HEK293 (cell line): Measurements from ENCODE around the gene FBXO17.
"Not testable (repeated sequence)": the region's sequence is repeated elsewhere in the genome, so short reads cannot be mapped to it uniquely, and the experiment has no call there.

ENCODE experiments used
- CTCF ChIA-PET: fragments of 350-600 bp; formaldehyde crosslinking; extraction: SDS; loops from one replicate; lab custom pipeline; 2021; ENCODE audit warnings: antibody characterized with exemption; lab: Yijun Ruan, JAX
- POLR2A ChIA-PET: fragments of 300-600 bp; formaldehyde crosslinking; extraction: SDS; loops from one replicate; lab custom pipeline; 2020; ENCODE audit warnings: antibody characterized with exemption, inconsistent platforms; lab: Yijun Ruan, JAX
- H3K27ac ChIP-seq: fragments of 200-500 bp; sonication (Bioruptor generic); 2 replicates; pipeline ENCODE4 v1.5.1; 2014; ENCODE audit warnings: low read depth, low read length, control low read depth, inconsistent platforms; ENCODE audit errors: extremely low read depth
- H3K36me3 ChIP-seq, 2 experiments: fragments of 200-500 bp in 1 of 2; sonication (Bioruptor generic) in 1 of 2; 1 replicate in 1 of 2; 2 replicates in 1 of 2; pipeline ENCODE4 v1.5.1; 2014 to 2017; ENCODE audit warnings: inconsistent platforms in 2 of 2, low read length in 2 of 2; ENCODE audit not compliant: control insufficient read depth in 2 of 2, insufficient read depth in 1 of 2
- H3K4me1 ChIP-seq: fragments of 200-500 bp; sonication (Bioruptor generic); 2 replicates; pipeline ENCODE4 v1.5.1; 2014; ENCODE audit warnings: mild to moderate bottlenecking, low read length, inconsistent platforms; ENCODE audit not compliant: control insufficient read depth, insufficient read depth
- H3K4me3 ChIP-seq: 2 replicates; pipeline ENCODE4 v1.5.1; 2011; ENCODE audit warnings: low read depth, mild to moderate bottlenecking, control low read depth, low read length, moderate library complexity
- H3K9me3 ChIP-seq: fragments of 200-500 bp; sonication (Bioruptor generic); 2 replicates; pipeline ENCODE4 v1.5.1; 2014; ENCODE audit warnings: low read depth, low read length, inconsistent platforms; ENCODE audit not compliant: control insufficient read depth, insufficient read depth
- ZBTB17 ChIP-seq: fragments of 450-650 bp; formaldehyde crosslinking; IDR thresholded peaks from 2 replicates; pipeline ENCODE4 v1.5.1; 2016; ENCODE audit warnings: missing biosample characterization, missing genetic modification characterization
- ZBTB48 ChIP-seq: fragments of 450-650 bp; formaldehyde crosslinking; IDR thresholded peaks from 2 replicates; pipeline ENCODE4 v1.5.1; 2016; ENCODE audit warnings: missing biosample characterization, missing genetic modification characterization
- ZFHX2 ChIP-seq: fragments of 450-650 bp; formaldehyde crosslinking; conservative IDR thresholded peaks from 2 replicates; pipeline ENCODE4 v1.5.1; 2016; ENCODE audit warnings: missing biosample characterization, missing genetic modification characterization
- ZFP69B ChIP-seq: fragments of 450-650 bp; formaldehyde crosslinking; IDR thresholded peaks from 2 replicates; pipeline ENCODE4 v1.5.1; 2016; ENCODE audit warnings: missing biosample characterization, missing genetic modification characterization
- ZNF133 ChIP-seq: fragments of 450-650 bp; formaldehyde crosslinking; IDR thresholded peaks from 2 replicates; pipeline ENCODE4 v1.5.1; 2016; ENCODE audit warnings: missing biosample characterization, missing genetic modification characterization
- ZNF155 ChIP-seq: fragments of 450-650 bp; formaldehyde crosslinking; IDR thresholded peaks from 2 replicates; pipeline ENCODE4 v1.5.1; 2016; ENCODE audit warnings: missing biosample characterization, missing genetic modification characterization
- ZNF184 ChIP-seq: fragments of 450-650 bp; IDR thresholded peaks from 2 replicates; pipeline ENCODE4 v1.5.1; 2018; ENCODE audit warnings: missing biosample characterization, mild to moderate bottlenecking, missing genetic modification characterization
- ZNF211 ChIP-seq: fragments of 450-650 bp; formaldehyde crosslinking; IDR thresholded peaks from 2 replicates; pipeline ENCODE4 v1.5.1; 2016; ENCODE audit warnings: low read depth, missing biosample characterization, missing genetic modification characterization
- ZNF350 ChIP-seq: fragments of 450-650 bp; formaldehyde crosslinking; IDR thresholded peaks from 2 replicates; pipeline ENCODE4 v1.5.0; 2017; ENCODE audit warnings: missing biosample characterization, mild to moderate bottlenecking, missing genetic modification characterization
- ZNF585B ChIP-seq: fragments of 450-650 bp; formaldehyde crosslinking; IDR thresholded peaks from 2 replicates; pipeline ENCODE4 v1.5.1; 2016; ENCODE audit warnings: missing biosample characterization, missing genetic modification characterization
- ZNF629 ChIP-seq: fragments of 450-650 bp; formaldehyde crosslinking; IDR thresholded peaks from 2 replicates; pipeline ENCODE4 v1.5.1; 2017; ENCODE audit warnings: missing biosample characterization, missing genetic modification characterization
- ZNF701 ChIP-seq: fragments of 450-650 bp; formaldehyde crosslinking; IDR thresholded peaks from 2 replicates; pipeline ENCODE4 v1.5.1; 2016; ENCODE audit warnings: missing biosample characterization, missing genetic modification characterization
- TF ChIP-seq, protein P1 (sequence below): fragments of 450-650 bp; formaldehyde crosslinking; IDR thresholded peaks from 2 replicates; pipeline ENCODE4 v1.5.1; 2016; ENCODE audit warnings: missing biosample characterization, missing genetic modification characterization
- TF ChIP-seq, protein P2 (sequence below): fragments of 450-650 bp; formaldehyde crosslinking; IDR thresholded peaks from 2 replicates; pipeline ENCODE4 v1.5.1; 2016; ENCODE audit warnings: missing biosample characterization, missing genetic modification characterization, borderline replicate concordance
- TF ChIP-seq, protein P3 (sequence below): fragments of 450-650 bp; formaldehyde crosslinking; IDR thresholded peaks from 2 replicates; pipeline ENCODE4 v1.5.1; 2016; ENCODE audit warnings: missing biosample characterization, missing genetic modification characterization, low read depth

The FBXO17 gene

DNA sequence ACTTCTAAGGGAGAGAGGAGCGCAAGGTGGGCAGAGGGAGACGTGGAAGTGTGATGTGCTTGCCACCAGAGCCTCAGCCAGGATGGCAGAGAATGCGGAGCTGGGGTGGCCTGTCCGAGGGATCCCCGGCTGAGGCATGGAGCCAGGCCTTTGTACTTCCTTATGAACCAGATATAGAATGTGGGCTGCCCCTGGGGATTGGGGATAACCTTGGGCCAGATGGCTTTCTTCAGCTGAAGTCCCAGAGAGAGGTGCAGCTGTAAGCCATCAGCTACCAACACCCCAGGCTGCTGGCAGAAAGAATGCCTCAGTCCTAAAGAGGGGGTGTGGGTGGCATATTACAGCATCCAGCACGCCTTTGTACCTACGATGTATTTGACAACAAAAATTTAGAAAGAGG is 25.5 kb upstream of the FBXO17 start:
- H3K36me3 ChIP-seq, result no peaks in the 10 kb centered on the region; a peak in 1 of 3 replicates
- no peak overlapping the region for H3K4me3 ChIP-seq
- H3K27ac ChIP-seq, result no peak overlapping the region
- TF ChIP-seq ZFHX2 (tag by site-specific recombination) (peak; percentile 13; the same call in 1 of the 2 replicates), ZFP69B (tag by site-specific recombination) (no peak)
- ChIA-PET CTCF (interaction anchor here (0.6 to 0.8 kb wide), 2 partner anchors 24 to 27 kb away, joined by 3 read pairs; no protein-coding TSS in a partner anchor), POLR2A (no interaction called here)
- H3K4me1 ChIP-seq, result peaks cover 3% of the 10 kb centered on the region
- H3K9me3 ChIP-seq, result no peaks in the 10 kb centered on the region

DNA sequence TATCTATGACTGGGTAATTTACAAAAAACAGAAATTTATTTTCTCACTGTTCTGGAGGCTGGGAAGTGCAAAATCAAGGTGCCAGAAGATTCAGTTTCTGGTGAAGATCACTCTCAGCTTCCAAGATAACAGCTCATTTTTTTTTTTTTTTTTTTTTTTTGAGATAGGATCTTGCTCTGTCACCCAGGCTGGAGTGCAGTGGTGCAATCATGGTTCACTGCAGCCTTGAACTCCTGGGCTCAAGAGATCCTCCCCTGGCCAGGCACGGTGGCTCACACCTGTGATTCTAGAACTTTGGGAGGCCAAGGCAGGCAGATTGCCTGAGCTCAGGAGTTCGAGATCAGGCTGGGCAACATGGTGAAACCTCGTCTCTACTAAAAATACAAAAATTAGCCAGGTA is 22.0 kb upstream of the FBXO17 start:
- not testable (repeated sequence) for H3K36me3 ChIP-seq, H3K27ac ChIP-seq, H3K4me3 ChIP-seq, H3K9me3 ChIP-seq
- TF ChIP-seq, protein P1, sequence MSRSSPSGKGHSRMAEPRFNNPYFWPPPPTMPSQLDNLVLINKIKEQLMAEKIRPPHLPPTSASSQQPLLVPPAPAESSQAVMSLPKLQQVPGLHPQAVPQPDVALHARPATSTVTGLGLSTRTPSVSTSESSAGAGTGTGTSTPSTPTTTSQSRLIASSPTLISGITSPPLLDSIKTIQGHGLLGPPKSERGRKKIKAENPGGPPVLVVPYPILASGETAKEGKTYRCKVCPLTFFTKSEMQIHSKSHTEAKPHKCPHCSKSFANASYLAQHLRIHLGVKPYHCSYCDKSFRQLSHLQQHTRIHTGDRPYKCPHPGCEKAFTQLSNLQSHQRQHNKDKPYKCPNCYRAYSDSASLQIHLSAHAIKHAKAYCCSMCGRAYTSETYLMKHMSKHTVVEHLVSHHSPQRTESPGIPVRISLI (tag by site-specific recombination), result peak; percentile 36; the same call in 1 of the 2 replicates
- ChIA-PET CTCF (interaction anchor here (0.6 to 4.3 kb wide), 6 partner anchors 21 to 231 kb away, joined by 3 to 31 read pairs (median 4); partner anchors contain the start of genes FBXO17, MRPS12 and SARS2), POLR2A (interaction anchor here (0.6 kb wide), 1 partner anchor 21 kb away, joined by 3 read pairs; no protein-coding TSS in a partner anchor)
- peaks cover 18% of the 10 kb centered on the region for H3K4me1 ChIP-seq

DNA sequence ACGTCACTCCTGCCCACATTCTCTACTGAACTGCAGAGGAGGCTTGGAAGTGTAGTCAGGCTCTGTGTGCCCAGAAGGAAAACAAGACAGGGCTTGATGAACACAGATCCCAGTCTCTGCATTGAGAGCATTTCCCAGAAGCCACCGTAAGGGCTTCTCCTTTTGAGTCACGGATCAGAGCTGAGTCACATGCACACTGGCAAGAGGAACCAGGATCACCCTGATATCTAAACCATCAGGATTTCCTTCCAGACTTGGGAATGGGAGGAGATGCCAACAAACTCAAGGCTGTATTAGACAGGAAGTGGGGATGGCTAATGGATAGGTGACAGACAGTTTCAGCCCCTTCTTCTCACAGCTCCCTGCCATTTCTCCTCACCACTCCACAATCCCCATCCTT is 17.7 kb upstream of the FBXO17 start:
- H3K27ac ChIP-seq, result 0 out of 2 replicates have a peak overlapping the region, but pooled peaks have one; percentile 24
- no peak overlapping the region for H3K4me3 ChIP-seq
- TF ChIP-seq ZNF133 (0 out of 2 replicates have a peak, but pooled peaks have one; percentile 7), ZNF211 (0 out of 2 replicates have a peak, but pooled peaks have one; percentile 4), ZNF155 (no peak), ZBTB17 (peak; percentile 84), ZNF585B (tag by site-specific recombination) (no peak), ZNF701 (tag by site-specific recombination) (no peak), ZNF184 (tag by site-specific recombination) (no peak)
- POLR2A ChIA-PET, result no interaction called here
- no peaks in the 10 kb centered on the region; a peak in 1 of 3 replicates for H3K36me3 ChIP-seq
- H3K9me3 ChIP-seq, result no peaks in the 10 kb centered on the region
- CTCF ChIA-PET, result interaction anchor here (0.6 kb wide), 1 partner anchor 69 kb away, joined by 3 read pairs; no protein-coding TSS in a partner anchor
- H3K4me1 ChIP-seq, result peaks cover 30% of the 10 kb centered on the region

DNA sequence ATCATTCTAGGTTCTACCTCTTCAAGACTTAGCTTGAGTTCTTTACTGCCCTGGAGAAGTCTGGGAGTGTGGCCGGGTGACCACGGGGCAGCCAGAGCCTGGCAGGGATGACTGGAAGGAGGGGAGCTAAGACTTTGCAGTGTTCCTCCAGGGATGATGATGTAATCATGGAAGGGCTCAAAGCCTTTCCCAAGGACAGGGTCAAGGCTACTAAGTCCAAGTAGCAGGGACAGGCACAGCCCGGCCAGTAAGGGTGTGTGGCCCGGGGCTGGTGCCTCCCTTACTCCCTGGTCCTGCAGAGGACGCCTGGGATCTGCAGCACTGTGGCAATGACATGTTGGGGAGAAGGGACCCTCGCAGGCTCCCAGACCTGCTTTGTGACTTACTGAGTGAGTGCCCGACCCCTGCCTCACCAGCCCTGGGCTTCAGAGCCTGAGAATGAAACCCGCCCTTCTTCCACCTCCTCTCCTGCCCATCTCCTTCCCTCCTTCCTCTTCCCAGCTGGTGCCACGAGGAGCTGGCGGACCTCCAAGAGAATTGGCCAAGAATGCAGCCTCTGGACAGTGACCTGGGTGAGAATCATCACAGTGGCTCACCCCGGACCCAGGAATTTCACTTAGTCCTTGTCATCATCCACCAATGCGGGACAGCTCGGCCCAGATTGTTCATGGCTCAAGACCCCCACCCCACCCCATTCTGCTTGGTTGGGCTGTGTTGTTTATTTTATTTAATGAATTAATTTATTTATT is 15.6 kb upstream of the FBXO17 start:
- Histone ChIP-seq H3K27ac (0 out of 2 replicates have a peak overlapping the region, but pooled peaks have one; percentile 24), H3K4me1 (peaks cover 28% of the 10 kb centered on the region), H3K9me3 (no peaks in the 10 kb centered on the region), H3K4me3 (no peak overlapping the region), H3K36me3 (no peaks in the 10 kb centered on the region; a peak in 1 of 3 replicates)
- POLR2A ChIA-PET, result interaction anchor here (1.0 kb wide), 1 partner anchor 445 kb away, joined by 11 read pairs; the partner anchor contains the start of gene RPS16
- CTCF ChIA-PET, result interaction anchor here (0.6 to 1.9 kb wide), 6 partner anchors 14 to 161 kb away, joined by 3 to 16 read pairs (median 4); no protein-coding TSS in a partner anchor
- TF ChIP-seq ZNF629 (tag by site-specific recombination) (no peak), ZNF350 (no peak), ZBTB48 (tag by site-specific recombination) (peak; percentile 67)
- TF ChIP-seq, protein P2, sequence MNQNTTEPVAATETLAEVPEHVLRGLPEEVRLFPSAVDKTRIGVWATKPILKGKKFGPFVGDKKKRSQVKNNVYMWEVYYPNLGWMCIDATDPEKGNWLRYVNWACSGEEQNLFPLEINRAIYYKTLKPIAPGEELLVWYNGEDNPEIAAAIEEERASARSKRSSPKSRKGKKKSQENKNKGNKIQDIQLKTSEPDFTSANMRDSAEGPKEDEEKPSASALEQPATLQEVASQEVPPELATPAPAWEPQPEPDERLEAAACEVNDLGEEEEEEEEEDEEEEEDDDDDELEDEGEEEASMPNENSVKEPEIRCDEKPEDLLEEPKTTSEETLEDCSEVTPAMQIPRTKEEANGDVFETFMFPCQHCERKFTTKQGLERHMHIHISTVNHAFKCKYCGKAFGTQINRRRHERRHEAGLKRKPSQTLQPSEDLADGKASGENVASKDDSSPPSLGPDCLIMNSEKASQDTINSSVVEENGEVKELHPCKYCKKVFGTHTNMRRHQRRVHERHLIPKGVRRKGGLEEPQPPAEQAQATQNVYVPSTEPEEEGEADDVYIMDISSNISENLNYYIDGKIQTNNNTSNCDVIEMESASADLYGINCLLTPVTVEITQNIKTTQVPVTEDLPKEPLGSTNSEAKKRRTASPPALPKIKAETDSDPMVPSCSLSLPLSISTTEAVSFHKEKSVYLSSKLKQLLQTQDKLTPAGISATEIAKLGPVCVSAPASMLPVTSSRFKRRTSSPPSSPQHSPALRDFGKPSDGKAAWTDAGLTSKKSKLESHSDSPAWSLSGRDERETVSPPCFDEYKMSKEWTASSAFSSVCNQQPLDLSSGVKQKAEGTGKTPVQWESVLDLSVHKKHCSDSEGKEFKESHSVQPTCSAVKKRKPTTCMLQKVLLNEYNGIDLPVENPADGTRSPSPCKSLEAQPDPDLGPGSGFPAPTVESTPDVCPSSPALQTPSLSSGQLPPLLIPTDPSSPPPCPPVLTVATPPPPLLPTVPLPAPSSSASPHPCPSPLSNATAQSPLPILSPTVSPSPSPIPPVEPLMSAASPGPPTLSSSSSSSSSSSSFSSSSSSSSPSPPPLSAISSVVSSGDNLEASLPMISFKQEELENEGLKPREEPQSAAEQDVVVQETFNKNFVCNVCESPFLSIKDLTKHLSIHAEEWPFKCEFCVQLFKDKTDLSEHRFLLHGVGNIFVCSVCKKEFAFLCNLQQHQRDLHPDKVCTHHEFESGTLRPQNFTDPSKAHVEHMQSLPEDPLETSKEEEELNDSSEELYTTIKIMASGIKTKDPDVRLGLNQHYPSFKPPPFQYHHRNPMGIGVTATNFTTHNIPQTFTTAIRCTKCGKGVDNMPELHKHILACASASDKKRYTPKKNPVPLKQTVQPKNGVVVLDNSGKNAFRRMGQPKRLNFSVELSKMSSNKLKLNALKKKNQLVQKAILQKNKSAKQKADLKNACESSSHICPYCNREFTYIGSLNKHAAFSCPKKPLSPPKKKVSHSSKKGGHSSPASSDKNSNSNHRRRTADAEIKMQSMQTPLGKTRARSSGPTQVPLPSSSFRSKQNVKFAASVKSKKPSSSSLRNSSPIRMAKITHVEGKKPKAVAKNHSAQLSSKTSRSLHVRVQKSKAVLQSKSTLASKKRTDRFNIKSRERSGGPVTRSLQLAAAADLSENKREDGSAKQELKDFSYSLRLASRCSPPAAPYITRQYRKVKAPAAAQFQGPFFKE (tag by site-specific recombination), result no peak
- TF ChIP-seq, protein P3, sequence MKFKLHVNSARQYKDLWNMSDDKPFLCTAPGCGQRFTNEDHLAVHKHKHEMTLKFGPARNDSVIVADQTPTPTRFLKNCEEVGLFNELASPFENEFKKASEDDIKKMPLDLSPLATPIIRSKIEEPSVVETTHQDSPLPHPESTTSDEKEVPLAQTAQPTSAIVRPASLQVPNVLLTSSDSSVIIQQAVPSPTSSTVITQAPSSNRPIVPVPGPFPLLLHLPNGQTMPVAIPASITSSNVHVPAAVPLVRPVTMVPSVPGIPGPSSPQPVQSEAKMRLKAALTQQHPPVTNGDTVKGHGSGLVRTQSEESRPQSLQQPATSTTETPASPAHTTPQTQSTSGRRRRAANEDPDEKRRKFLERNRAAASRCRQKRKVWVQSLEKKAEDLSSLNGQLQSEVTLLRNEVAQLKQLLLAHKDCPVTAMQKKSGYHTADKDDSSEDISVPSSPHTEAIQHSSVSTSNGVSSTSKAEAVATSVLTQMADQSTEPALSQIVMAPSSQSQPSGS, result peak; percentile 72
